Activated gamma-delta T cell treated with anti-CD3 and anti-CD28 coated beads, Interleukin-2, amount 50 U/mL, for 16 hours (primary cell): ENCODE results near the gene TENM4.
"Not testable (repeated sequence)": the region's sequence is repeated elsewhere in the genome, so short reads cannot be mapped to it uniquely, and the experiment has no call there.

Source experiments
- DNase-seq: peaks from one replicate; pipeline ENCODE4 v3.0.0-alpha.2; 2020; ENCODE audit warnings: low read depth

TENM4 gene

DNA sequence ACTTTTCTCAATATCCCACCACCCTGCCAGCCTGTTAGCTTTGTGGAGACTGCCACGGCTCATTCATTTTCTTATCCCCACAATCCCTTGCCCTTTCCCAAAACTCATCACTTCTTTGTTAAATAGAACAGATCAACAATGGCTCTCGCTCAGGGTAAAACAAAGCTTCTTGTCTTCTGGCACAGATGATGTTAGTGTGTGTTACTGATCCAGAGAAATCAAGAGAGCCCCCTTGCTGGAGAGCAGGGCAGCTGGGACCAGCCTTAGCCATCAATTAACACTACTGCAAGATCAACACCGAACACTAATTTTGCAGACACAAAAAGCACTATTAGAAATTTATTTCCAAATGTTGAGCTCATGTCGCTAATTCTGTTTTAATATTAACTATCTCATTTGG, 420.9 kb downstream of the TENM4 start:
- no peak for DNase-seq

DNA sequence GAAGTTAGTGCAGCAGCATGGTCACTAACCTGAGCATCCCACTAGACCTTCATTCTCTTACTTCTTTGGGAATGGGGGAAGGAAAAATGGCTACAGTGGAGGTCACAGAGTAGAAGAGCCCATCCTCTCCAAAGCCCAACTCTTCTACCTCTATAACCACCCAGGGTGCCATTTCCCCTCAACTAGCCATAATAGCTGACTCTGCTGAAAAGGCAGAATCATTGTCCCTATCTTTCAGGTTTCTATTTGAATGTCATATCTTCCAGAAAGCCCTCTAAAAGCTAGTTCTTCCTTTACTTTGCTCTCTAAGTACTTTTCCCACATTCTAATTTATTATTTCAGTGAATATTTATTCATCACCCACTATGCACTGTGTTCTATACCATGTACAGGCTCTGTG, 421.6 kb downstream of the TENM4 start:
- no peak for DNase-seq

GRCh38 chr11:79018371-79018849, 422.4 kb downstream of the TENM4 start:
- DNase-seq: no peak

- no peak for DNase-seq
Measured at GRCh38 chr11:79017811-79018210, 423.0 kb downstream of the TENM4 start.

GRCh38 chr11:79013509-79013908, 427.3 kb downstream of the TENM4 start:
- no peak for DNase-seq

DNA sequence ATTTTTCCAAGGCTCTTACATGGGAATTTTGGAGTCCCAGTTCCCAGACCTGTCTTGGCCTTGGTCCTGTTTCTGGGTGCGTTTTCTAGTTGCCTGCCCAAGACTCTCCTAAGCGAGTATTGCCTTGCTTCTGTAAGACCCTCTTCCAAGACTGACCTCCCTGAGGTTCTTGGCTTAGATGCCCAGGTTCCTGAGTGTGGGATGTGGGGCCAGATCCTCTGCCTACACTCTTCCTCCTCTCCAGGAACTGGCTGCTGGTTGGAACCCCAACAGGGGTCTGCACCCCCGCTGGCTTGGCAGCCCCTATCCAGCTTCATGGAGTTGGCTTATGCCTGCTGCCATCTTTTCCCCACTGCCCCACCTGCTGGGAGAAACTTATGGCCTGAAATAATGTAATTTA, 429.5 kb downstream of the TENM4 start:
- no peak for DNase-seq

DNA sequence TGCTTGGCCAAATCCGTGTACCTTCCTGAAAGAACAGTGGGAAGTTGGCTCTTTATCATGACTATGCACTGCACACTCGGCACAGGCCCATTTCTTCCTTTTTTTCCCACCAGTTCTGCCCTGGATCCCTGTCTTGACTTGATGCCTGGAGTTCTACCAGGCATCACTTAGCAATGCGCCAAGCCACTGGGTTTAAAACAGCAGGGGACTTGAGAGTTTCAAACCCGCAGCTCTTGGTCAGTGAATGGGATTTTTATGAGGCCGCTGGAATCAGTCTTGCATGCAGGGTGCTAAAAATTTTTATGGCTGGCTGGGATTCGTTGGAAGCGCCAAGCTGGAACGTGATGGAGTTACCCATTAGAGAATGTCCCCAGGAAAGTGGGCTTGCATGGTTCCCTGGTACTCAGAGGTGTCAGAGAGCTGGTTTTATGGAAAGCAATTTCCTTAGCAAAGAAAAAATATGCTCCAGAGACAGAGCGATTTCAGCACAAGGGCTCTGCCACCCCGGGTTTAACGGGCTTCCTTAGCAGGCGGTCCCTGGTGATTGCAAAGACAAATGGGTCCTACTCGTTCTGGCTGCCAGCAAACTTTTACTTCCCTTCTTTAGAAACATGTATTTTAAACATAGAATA, 432.9 kb downstream of the TENM4 start:
- no peak for DNase-seq

DNA sequence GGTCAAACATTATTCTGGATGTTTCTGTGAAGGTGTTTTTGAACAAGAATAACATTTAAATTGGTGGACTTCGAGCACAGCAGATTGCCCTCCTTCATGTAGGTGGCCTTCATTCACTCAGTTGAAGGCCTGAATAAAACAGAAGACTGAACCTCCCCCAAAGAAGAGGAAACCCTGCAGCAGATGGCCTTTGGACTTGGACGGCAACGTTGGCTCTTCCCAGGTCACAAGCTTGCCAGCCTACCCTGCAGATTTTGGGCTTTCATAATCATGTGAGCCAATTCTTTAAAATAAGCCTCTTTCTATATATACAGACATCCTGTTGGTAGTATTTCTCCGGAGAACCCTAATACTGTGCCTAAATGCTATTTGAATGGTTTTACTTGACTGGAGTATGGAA, 434.0 kb downstream of the TENM4 start:
- DNase-seq: no peak

DNA sequence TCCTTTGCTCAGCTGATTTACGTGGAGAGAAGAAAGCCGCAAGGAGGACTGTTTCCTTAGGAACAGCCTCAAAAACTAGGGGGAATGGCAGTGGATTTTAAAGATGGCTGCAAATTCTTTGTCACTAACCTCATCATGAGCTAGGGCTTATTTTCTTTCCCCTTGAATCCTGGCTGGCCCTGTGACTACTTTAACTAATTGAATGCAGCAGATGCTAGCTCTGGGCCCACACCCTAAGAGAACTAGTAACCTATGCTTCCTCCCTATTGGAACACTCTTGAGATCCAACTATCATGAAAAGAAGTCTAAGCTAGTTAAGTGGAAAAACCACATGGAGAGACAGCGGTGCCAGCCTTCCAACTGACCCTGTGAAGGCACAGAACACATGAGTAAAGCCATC, 444.8 kb downstream of the TENM4 start:
- no peak for DNase-seq

DNA sequence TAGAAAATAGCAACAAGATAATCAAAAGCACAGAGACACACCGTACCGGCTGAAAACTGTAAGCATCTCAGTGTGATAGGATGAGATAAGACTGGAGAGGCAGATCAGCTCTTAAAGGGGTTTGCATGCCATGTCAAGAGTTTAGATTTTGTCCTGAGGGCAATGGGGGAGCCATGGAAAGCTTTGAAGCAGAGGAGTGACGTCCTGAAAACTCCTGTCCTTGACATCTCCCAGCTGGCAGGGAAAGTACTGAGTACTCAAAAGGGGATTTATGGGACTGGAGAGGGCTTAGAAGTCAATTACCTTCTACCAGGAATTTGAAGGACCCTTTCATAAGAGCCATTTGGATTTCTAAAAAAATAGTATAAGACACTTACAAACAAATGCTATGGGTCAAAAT, 445.7 kb downstream of the TENM4 start:
- DNase-seq: no peak

GRCh38 chr11:78993802-78994430, 446.9 kb downstream of the TENM4 start:
- DNase-seq: no peak

DNA sequence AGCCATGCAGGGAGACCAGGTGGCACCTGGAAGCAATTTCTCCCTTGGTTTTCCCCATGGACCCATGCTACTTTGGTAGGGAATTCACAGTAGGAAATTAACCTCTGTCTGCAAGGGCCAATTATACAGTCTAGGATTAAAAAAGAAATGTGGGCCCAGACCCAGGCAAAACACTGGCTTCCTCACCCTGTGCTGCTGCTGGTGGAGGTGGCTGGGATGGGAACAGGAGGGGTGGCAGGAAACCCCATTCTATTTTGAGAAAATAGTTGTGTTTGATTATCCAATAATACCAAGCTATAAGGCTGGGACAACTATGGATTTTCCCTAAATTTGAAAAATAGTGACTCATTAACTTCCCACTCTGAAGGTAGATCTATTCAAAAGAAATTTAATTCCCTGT, 449.1 kb downstream of the TENM4 start:
- DNase-seq: no peak

- DNase-seq: no peak
Measured at GRCh38 chr11:78990261-78990660, 450.6 kb downstream of the TENM4 start.

GRCh38 chr11:78987748-78988147, 453.1 kb downstream of the TENM4 start:
- no peak for DNase-seq

DNA sequence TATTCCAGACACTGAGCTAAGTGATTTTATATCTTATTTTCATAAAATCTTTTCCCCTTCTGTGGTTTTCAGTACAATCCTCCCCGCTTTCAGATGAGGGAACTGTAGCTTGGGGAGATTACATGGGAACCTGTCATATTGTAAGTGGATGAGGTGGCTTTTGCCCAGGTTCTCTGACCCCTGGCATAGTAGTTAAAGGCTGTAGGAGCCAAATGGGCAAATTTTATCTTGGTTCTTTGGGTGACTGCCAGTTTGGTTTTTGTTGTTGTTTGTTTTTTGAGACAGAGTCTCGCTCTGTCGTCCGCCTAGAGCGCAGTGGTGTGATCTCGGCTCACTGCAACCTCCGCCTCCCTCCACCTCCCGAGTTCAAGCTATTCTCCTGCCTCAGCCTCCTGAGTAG, 454.5 kb downstream of the TENM4 start:
- no peak for DNase-seq

GRCh38 chr11:78985663-78986062, 455.2 kb downstream of the TENM4 start:
- no peak for DNase-seq

DNA sequence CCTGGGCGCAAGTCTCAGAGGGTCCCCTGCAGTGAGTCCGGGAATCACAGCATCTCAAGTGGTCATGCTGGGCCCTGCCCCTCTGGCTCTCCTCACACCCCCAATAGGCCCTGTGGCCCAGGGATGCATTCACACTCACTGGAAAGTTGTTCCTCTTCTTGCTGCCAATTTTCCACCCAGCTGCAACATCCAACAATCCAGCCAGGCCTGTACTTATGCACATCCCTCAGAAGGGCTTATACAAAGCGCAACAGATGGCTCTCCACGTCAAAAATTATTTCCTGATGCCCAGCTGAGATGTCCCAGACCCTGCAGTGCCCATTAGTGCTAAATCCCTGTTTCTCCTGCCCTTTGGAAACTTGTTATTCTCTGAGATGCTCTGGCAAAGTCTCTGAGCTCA, 458.4 kb downstream of the TENM4 start:
- no peak for DNase-seq

GRCh38 chr11:78981153-78981552, 459.7 kb downstream of the TENM4 start:
- no peak for DNase-seq

DNA sequence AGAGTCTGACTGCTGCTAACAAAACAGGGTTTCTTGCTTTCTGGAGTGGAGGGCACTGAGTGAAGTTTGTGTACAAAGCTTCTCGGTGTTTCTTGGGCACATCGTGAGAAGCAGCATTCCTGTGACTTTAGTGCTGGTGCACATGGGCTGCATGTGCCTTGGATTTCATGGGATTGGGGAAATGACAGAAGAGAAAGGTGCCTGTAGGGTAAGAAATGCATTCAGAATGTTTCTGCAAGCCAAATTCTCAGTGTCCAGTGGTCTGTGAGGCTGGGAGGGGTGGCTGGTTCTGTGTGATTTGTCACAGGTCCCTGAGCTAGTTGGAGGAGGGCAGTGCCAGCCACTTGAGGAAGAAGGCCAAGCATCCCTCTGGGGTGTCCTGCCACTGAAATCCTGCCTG, 462.0 kb downstream of the TENM4 start:
- DNase-seq: no peak

- DNase-seq: not testable (repeated sequence)
Measured at GRCh38 chr11:78977848-78978247, 463.0 kb downstream of the TENM4 start.

GRCh38 chr11:78977009-78977408, 463.8 kb downstream of the TENM4 start:
- DNase-seq: no peak

DNA sequence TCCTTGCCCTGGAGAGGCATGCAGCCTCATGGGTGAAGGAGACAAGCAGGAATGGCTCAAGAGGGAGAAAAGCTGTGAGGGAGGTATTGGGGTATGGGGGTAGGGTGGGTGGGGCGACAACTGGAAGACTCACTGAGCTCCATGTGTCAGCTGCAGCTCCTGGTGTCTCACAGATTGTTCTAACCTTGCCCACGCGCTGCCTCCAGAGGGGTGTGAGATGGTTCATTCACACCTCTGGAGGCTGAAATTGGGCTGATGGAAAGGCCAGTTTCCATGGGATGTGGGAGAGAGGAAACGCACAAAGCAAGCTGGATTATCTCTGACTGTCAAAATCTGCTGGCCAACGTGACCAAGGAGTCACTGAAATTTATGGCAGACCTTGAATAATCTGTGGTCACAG, 465.7 kb downstream of the TENM4 start:
- DNase-seq: no peak

GRCh38 chr11:78973876-78974275, 467.0 kb downstream of the TENM4 start:
- DNase-seq: no peak

DNA sequence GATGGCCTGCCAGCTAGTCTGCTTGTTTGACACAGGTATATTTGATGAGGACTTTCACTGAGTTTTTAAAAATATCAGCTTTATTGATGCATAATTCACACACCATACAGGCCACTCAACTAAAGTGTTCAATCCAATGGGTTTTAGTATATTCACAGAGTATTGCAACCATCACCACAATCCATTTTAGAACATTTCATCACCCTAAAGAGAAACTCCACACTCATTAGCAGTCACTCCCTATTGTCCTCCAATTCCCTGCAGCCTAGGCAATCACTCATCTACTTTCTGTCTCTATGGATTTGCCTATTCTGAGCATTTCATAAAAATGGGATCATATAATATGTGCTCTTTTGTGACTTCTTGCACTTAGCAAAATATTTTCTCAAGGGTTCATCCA, 468.2 kb downstream of the TENM4 start:
- DNase-seq: no peak
